Measurements from ENCODE around the gene MNT. TPM values are rescaled to one million over a fixed set of nuclear protein-coding genes. Genes with fewer than 3 reads are reported as not detected.
A peak's percentile ranks its signal among the peaks of the same experiment; 100 is the strongest.

The MNT gene
- total RNA-seq, 3 donors from 2014 or later (not counting 1 experiment from before 2014, with no cell fraction given), result 72.3 to 108 (median 77.6) TPM

DNA sequence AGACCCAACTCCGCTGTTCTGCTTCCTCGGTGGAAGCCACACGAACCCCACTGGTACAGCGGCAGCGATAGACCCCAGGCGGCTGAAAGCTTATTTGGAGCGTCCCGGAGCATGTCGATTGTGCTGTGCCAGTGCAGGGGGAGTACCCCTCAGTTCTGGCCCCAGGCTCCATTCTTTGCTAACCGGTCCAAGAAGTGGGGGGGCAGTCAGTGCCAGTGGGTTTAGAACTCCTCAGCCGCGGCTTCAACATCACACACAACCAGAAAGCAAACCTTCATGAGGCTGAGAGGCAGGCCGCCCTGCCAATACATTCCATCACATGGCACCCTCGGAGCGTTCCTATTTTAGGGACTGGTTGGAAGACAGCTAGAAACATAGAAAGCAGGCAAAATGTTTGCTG, 1.7 kb upstream of the MNT start:
- WGBS (ENCODE audit: insufficient coverage), result 27% methylated on average over 15 of the region's 15 CpGs
- TF ChIP-seq, protein P1, sequence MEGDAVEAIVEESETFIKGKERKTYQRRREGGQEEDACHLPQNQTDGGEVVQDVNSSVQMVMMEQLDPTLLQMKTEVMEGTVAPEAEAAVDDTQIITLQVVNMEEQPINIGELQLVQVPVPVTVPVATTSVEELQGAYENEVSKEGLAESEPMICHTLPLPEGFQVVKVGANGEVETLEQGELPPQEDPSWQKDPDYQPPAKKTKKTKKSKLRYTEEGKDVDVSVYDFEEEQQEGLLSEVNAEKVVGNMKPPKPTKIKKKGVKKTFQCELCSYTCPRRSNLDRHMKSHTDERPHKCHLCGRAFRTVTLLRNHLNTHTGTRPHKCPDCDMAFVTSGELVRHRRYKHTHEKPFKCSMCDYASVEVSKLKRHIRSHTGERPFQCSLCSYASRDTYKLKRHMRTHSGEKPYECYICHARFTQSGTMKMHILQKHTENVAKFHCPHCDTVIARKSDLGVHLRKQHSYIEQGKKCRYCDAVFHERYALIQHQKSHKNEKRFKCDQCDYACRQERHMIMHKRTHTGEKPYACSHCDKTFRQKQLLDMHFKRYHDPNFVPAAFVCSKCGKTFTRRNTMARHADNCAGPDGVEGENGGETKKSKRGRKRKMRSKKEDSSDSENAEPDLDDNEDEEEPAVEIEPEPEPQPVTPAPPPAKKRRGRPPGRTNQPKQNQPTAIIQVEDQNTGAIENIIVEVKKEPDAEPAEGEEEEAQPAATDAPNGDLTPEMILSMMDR (IDR thresholded peaks at IDR 0.05), result no peak
- intact Hi-C loops (cut with micrococcal nuclease), result loop anchor here (5.0 kb wide), 1 partner anchor 360 kb away; the partner anchor contains the start of gene OVCA2

DNA sequence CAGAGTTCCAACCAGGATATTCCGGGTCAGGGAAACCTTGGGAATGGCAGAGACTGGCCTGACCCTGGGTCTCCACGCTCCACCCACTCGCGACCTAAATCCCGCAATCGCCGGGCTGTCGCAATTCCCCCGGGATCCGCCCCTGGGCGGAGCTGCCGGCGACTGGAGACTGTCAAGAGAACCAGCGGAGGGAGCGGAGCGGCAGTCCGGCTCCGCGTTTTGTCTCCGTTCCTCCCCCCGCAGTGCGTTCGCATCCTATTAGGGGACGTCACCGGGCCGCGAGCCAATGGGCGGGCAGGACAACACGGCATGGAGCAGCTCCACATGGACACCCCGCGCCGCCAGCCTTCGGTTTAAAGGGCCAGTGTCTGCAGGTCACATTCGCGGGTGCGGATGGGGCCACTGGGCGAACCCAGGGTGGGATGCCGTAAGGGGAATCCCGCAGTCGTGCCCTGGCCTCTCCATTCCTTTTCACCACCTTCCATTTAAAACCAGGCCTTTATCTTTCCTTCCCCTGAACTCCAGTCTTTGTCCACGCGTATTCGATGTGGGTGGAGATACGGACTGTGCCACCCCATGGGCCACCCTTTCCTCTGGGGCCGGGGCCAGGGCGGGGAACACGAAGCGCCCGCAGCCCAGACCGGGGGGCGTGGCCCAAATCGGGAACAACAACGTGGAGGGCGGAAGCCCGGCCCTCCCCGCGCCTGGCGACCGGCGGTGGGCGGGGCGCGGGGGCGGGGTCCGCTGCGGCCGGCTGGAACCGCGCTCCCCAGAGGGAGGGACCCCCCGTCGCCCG, 764 bp upstream of the MNT start:
- Mint-ChIP-seq H3K9me3 (no peaks in the 10 kb centered on the region), H3K36me3 (no peaks in the 10 kb centered on the region), H3K27me3 (ENCODE audit: low read depth in 2 of 2) (no peaks in the 10 kb centered on the region), H3K4me1 (peaks cover 25 to 52% of the 10 kb centered on the region in 2 donors), H3K4me3 (peak overlapping the region; percentile 97), H3K27ac (peak overlapping the region; percentile 93 to 99)
- Histone ChIP-seq H3K4me3 (ENCODE audit: low read length) (peak overlapping the region; percentile 61), H3K36me3 (ENCODE audit: control insufficient read depth, insufficient read depth, low read length) (no peaks in the 10 kb centered on the region), H3K27ac (ENCODE audit: low read length) (peak overlapping the region; percentile 98), H3K27me3 (ENCODE audit: control insufficient read depth, insufficient read depth, low read length) (no peaks in the 10 kb centered on the region), H3K9me3 (ENCODE audit: control insufficient read depth, insufficient read depth, low read length) (no peaks in the 10 kb centered on the region), H3K4me1 (ENCODE audit: control insufficient read depth, insufficient read depth, low read length) (peaks cover 39% of the 10 kb centered on the region)
- WGBS (ENCODE audit: insufficient coverage), result 0% methylated on average over 68 of the region's 72 CpGs
- intact Hi-C loops (cut with micrococcal nuclease), result loop anchor here (1.0 to 5.0 kb wide), 3 partner anchors 8 to 684 kb away; partner anchors contain the start of gene OVCA2
- peak; percentile 52 to 80 (median 67) for ATAC-seq
- DNase-seq, result peak; percentile 99 to 100
- TF ChIP-seq, protein P1 (IDR thresholded peaks at IDR 0.05), result no peak

More for the DNA sequence above, 1.7 kb upstream of the MNT start:
- Mint-ChIP-seq H3K4me1 (peaks cover 20 to 47% of the 10 kb centered on the region in 2 donors), H3K9me3 (no peaks in the 10 kb centered on the region), H3K27me3 (ENCODE audit: low read depth in 2 of 2) (no peaks in the 10 kb centered on the region), H3K27ac (peak overlapping the region; percentile 93 to 99), H3K4me3 (peak overlapping the region; percentile 82), H3K36me3 (no peaks in the 10 kb centered on the region)
- H3K4me1 ChIP-seq (ENCODE audit: control insufficient read depth, insufficient read depth, low read length), result peaks cover 30% of the 10 kb centered on the region
- no peaks in the 10 kb centered on the region for H3K36me3 ChIP-seq (ENCODE audit: control insufficient read depth, insufficient read depth, low read length)
- ATAC-seq (no peak), DNase-seq (peak in 1 of 2 donors; percentile 47)
- no peaks in the 10 kb centered on the region for H3K27me3 ChIP-seq (ENCODE audit: control insufficient read depth, insufficient read depth, low read length)
- no peaks in the 10 kb centered on the region for H3K9me3 ChIP-seq (ENCODE audit: control insufficient read depth, insufficient read depth, low read length)
- H3K4me3 ChIP-seq (ENCODE audit: low read length), result peak overlapping the region; percentile 61
- peak overlapping the region; percentile 85 for H3K27ac ChIP-seq (ENCODE audit: low read length)

DNA sequence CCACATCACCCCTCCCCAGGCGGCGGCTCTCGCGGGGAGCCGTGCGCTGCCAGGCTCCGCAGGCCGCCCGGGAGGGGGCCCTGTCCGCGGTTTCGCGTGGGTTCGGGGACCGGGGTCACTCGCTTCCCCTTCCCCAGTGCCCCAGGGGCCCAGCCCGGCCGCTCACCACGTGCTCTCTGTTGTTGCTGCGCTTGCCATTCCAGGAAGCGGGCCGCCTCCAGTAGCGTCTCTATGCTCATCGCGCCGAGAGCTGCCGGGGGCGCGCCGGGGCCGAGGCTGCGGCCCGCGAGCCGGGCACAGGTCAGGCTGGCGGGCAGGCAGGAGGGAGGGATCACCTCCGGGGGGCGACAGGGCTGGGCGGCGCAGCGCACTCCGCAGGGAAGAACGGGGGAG, 390 bp downstream of the MNT start:
- Histone ChIP-seq H3K27me3 (ENCODE audit: control insufficient read depth, insufficient read depth, low read length) (no peaks in the 10 kb centered on the region), H3K4me3 (ENCODE audit: low read length) (peak overlapping the region; percentile 84), H3K27ac (ENCODE audit: low read length) (peak overlapping the region; percentile 96), H3K4me1 (ENCODE audit: control insufficient read depth, insufficient read depth, low read length) (peaks cover 51% of the 10 kb centered on the region), H3K9me3 (ENCODE audit: control insufficient read depth, insufficient read depth, low read length) (no peaks in the 10 kb centered on the region), H3K36me3 (ENCODE audit: control insufficient read depth, insufficient read depth, low read length) (no peaks in the 10 kb centered on the region)
- ATAC-seq, result no peak
- Mint-ChIP-seq H3K4me1 (peaks cover 31 to 60% of the 10 kb centered on the region in 2 donors), H3K27me3 (ENCODE audit: low read depth in 2 of 2) (no peaks in the 10 kb centered on the region), H3K36me3 (no peaks in the 10 kb centered on the region), H3K9me3 (no peaks in the 10 kb centered on the region), H3K4me3 (peak overlapping the region; percentile 97), H3K27ac (peak overlapping the region; percentile 93 to 99)
- intact Hi-C loops (cut with micrococcal nuclease), result loop anchor here (5.0 kb wide), 1 partner anchor 358 kb away; the partner anchor contains the start of gene OVCA2
- TF ChIP-seq, protein P1 (IDR thresholded peaks at IDR 0.05), result no peak
- under 1% methylated on average over 39 of the region's 43 CpGs for WGBS (ENCODE audit: insufficient coverage)
- DNase-seq, result peak; percentile 58 to 70

Data from natural killer cell (primary cell).